Activated CD8-positive, alpha-beta T cell treated with anti-CD3 and anti-CD28 coated beads, Interleukin-2, amount 10 ng/mL, durations not matched to agents 7 days and 5 days (primary cell): ENCODE results near the gene PIEZO2. TPM values are rescaled to one million over a fixed set of nuclear protein-coding genes. Genes with fewer than 3 reads are reported as not detected.
"Not testable (repeated sequence)": the region's sequence is repeated elsewhere in the genome, so short reads cannot be mapped to it uniquely, and the experiment has no call there.

Source experiments
- ATAC-seq: fragments of 150-1000 bp; cut with Tn5 transposase; one replicate; pipeline ENCODE4 v1.10.0; 2021; ENCODE audit warnings: moderate library complexity
- CTCF ChIA-PET: fragments of 350-600 bp; sonication (Branson Sonifier 250); formaldehyde crosslinking; loops from one replicate; lab custom pipeline; 2021; ENCODE audit warnings: antibody characterized with exemption; lab: Charles Lee
- POLR2A ChIA-PET: fragments of 350-600 bp; sonication (Branson Sonifier 250); formaldehyde crosslinking; loops from one replicate; lab custom pipeline; 2021; ENCODE audit warnings: antibody characterized with exemption; lab: Charles Lee
- DNase-seq: peaks from one replicate; pipeline ENCODE4 v3.0.0-alpha.2; 2020
- H3K27ac Mint-ChIP-seq: one replicate; pipeline ENCODE4 v1.8.0; 2021; ENCODE audit warnings: mild to moderate bottlenecking, mixed read lengths
- H3K27me3 Mint-ChIP-seq: one replicate; pipeline ENCODE4 v1.8.0; 2021; ENCODE audit warnings: low read depth, mixed read lengths
- H3K36me3 Mint-ChIP-seq: one replicate; pipeline ENCODE4 v1.8.0; 2021; ENCODE audit warnings: low read depth, mixed read lengths
- H3K4me1 Mint-ChIP-seq: one replicate; pipeline ENCODE4 v1.8.0; 2021; ENCODE audit warnings: low read depth, mixed read lengths
- H3K4me3 Mint-ChIP-seq: one replicate; pipeline ENCODE4 v1.8.0; 2021; ENCODE audit warnings: mild to moderate bottlenecking, mixed read lengths
- H3K9me3 Mint-ChIP-seq: one replicate; pipeline ENCODE4 v1.8.0; 2022; ENCODE audit warnings: mixed read lengths; ENCODE audit not compliant: insufficient read depth
- total RNA-seq, 2 experiments: library from RNA; stranded (reverse); gene quantifications; one replicate each; pipeline ENCODE4 v1.2.3, GENCODE V29; 2021

The PIEZO2 gene
- total RNA-seq, 2 experiments from 2014 or later = not detected

DNA sequence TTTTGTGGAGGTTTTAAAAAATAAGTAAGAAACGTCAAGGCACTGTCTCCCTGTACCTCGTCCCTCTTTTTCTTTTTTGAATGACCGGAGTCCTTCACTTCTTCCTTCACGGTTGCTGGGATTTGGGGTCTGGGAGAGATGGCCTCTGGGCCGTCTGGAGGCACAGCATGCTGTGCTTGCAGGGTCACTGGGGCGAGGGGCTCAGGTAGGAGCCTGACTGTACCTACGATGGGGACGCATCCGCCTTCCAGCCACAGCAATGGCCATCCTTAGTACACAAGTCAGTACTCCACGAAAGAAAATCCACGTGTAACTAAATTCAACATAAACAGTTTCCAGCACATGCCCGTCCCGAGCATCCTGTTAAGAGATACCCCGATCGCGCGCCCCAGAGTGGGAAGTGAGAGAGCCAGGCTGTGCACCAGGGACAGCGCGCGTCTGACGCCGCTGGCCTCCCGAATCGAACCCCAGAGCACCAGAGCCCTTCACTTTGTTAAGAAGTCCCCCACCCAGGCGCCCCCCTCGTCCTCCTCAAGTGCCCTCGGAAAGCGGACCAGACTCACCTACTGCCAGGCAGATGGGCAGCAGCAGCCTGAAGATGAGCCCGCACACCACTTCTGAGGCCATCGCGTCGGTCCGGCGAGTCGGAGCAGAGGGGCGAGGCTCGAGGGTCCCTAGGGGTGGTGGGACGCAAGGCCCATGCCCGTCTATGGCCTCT lies 1.2 kb downstream of the PIEZO2 start:
- ATAC-seq (no peak), DNase-seq (no peak)
- H3K27me3 Mint-ChIP-seq = peaks cover 36% of the 10 kb centered on the region
- no peaks in the 10 kb centered on the region for H3K9me3 Mint-ChIP-seq
- peaks cover 2% of the 10 kb centered on the region for H3K36me3 Mint-ChIP-seq
- H3K27ac Mint-ChIP-seq = peak overlapping the region; percentile 46
- POLR2A ChIA-PET = no interaction called here
- no peak overlapping the region for H3K4me3 Mint-ChIP-seq
- CTCF ChIA-PET = no interaction called here
- no peaks in the 10 kb centered on the region for H3K4me1 Mint-ChIP-seq

DNA sequence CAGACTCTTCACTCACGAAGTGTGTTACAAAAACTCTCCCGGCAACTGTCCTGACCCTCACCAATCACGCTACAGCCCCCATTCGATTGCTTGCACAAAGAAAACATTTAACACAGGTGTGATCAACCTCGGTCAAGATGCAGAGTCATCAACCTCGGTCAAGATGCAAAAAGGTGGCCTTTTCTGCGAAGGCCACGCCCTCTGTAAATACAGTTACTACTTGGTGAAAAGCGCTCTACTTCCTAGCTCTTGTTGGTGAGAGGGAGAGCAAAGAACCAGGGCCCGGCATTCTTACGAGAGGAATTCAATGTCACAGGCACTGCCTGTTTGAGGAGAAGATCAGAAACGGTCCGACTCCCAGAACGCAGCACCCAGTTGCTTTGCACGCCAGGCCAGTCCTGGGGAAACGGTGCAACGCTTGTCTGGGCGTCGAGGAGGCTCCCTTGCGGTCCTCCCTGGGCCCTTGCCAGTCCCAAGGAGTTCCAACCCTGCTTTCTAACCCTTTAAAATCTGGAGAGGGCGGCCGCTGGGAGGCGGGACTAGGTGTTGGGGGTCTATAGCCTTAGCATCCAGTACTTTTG lies 1.9 kb downstream of the PIEZO2 start:
- no peak for ATAC-seq
- peaks cover 36% of the 10 kb centered on the region for H3K27me3 Mint-ChIP-seq
- H3K4me1 Mint-ChIP-seq = no peaks in the 10 kb centered on the region

DNA sequence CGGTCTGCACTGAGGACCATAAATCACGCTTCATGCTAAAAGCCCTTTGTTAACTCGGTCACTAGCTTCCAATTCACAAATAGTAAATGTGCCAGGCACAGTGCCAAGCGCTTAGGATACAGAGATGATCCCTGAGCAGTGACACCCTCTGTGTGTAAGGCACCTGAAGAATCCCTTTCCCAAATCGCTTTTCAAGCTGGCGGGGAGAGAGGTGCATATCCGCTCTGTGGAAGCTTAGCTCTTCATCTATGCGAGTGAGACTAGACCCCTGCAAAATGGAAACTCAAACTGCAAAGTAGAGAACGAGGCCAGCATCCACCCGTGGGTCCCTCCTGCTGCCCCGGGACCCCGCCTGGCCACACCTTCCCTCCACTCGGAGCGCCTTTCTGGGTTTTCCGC lies 2.4 kb downstream of the PIEZO2 start:
- ATAC-seq = no peak
- peaks cover 35% of the 10 kb centered on the region for H3K27me3 Mint-ChIP-seq
- no peaks in the 10 kb centered on the region for H3K9me3 Mint-ChIP-seq
- H3K4me3 Mint-ChIP-seq = no peak overlapping the region
- DNase-seq = no peak
- no peaks in the 10 kb centered on the region for H3K4me1 Mint-ChIP-seq
- CTCF ChIA-PET = no interaction called here
- H3K27ac Mint-ChIP-seq = no peak overlapping the region
- POLR2A ChIA-PET = no interaction called here
- H3K36me3 Mint-ChIP-seq = peaks cover 2% of the 10 kb centered on the region

More for the DNA sequence above, 1.9 kb downstream of the PIEZO2 start:
- DNase-seq = no peak
- Mint-ChIP-seq H3K27ac (no peak overlapping the region), H3K36me3 (peaks cover 2% of the 10 kb centered on the region), H3K4me3 (no peak overlapping the region), H3K9me3 (no peaks in the 10 kb centered on the region)
- CTCF ChIA-PET = no interaction called here
- POLR2A ChIA-PET = no interaction called here

DNA sequence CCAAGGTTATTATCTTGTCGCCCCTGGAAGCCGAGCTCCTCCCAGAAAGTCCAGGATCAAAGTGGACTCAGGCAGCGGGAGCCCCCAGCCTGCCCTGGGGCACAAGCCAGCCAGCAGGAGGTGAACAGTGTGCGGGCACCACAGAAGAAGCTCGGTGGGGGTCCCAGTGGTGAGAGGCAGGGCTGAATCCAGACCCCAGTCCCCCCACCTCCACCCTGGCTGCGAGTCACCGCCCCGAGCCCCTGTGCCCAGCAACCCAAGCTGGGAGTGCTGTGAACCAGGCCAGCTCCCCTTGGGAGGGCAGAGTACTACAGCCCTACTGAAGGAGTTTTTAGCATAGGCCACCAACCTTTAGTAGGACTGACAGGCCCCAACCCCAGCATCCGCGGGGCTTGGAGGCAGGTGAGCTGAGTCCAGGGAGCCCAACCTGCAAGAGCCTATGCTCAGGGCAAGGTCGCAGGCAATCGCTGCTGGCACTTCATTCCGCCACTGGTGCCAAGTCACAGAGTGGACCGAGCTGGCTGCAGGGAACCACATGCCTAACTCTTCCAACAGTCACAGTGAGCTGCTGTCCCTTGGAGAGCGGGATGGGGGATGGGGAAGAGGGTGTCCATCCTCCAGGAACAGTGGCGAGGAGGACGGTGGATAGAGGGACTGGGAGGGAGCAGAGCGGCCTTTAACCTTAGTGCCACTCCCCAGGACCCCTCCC lies 3.0 kb downstream of the PIEZO2 start:
- DNase-seq (no peak), ATAC-seq (no peak)
- Mint-ChIP-seq H3K27ac (no peak overlapping the region), H3K9me3 (no peaks in the 10 kb centered on the region), H3K27me3 (peaks cover 29% of the 10 kb centered on the region), H3K4me1 (no peaks in the 10 kb centered on the region), H3K4me3 (no peak overlapping the region), H3K36me3 (peaks cover 2% of the 10 kb centered on the region)
- CTCF ChIA-PET = no interaction called here
- POLR2A ChIA-PET = no interaction called here

DNA sequence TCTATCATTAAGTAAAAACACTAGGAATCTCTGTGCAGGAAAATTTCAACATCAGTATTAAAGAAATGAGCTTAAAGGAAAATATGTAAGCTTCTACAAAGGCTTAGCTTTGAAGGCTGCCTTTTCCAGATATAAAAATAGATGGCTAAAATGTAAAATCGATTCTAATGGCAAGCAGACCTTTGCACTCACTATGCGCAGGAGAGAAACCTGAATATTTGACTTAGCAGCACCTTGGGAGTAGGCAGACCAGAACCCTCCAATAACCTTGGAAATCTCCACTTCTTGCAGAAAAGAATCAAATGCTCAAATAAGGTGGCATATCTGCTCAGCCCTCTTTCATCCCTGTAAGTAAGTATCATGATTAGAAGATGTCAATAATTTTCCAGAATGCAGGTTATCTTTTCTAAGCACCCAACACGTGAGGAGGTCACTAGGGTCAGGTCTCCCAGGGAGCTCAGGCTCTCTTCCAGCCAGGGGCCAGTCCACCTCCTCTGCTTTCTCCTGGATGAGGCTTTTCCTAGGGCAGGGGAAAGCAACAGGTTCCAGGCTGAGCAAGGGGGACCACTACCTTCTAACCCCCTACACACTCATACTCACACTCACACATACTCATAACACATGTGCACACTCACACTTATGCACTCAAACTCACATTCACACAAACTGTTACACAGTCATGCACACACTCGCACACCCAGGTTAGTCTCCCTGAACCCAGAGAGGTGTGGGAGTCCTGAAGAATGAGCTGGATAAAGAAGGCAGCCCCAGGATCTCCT lies 3.8 kb downstream of the PIEZO2 start:
- no peak for ATAC-seq
- POLR2A ChIA-PET = no interaction called here
- H3K4me1 Mint-ChIP-seq = no peaks in the 10 kb centered on the region
- H3K27ac Mint-ChIP-seq = no peak overlapping the region
- CTCF ChIA-PET = no interaction called here
- peaks cover 2% of the 10 kb centered on the region for H3K36me3 Mint-ChIP-seq
- DNase-seq = no peak
- peaks cover 25% of the 10 kb centered on the region for H3K27me3 Mint-ChIP-seq
- no peak overlapping the region for H3K4me3 Mint-ChIP-seq
- H3K9me3 Mint-ChIP-seq = no peaks in the 10 kb centered on the region

DNA sequence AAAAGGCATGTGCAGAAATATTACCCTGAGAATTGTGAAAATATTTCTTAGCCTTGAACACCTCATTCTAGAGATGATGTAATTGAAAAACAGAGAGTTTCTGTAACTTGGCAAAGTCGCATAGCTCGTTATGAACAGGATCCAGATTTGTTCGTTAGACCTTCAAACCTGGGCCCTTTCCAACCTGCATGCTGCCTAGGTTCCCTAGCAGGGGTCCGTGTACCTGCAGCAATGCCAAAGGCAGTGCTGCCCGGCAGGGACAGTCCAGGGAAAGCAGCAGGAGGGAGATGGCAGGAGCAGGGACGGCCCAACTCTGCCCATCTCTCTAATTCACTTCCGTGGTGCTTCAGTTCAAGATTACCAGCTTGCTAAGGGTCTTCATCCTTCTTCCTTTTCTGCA lies 12.0 kb downstream of the PIEZO2 start:
- H3K36me3 Mint-ChIP-seq = no peaks in the 10 kb centered on the region
- no peaks in the 10 kb centered on the region for H3K27me3 Mint-ChIP-seq
- H3K4me3 Mint-ChIP-seq = no peak overlapping the region
- no peaks in the 10 kb centered on the region for H3K9me3 Mint-ChIP-seq
- H3K4me1 Mint-ChIP-seq = no peaks in the 10 kb centered on the region
- no peak for DNase-seq
- POLR2A ChIA-PET = no interaction called here
- CTCF ChIA-PET = no interaction called here
- no peak overlapping the region for H3K27ac Mint-ChIP-seq
- no peak for ATAC-seq

DNA sequence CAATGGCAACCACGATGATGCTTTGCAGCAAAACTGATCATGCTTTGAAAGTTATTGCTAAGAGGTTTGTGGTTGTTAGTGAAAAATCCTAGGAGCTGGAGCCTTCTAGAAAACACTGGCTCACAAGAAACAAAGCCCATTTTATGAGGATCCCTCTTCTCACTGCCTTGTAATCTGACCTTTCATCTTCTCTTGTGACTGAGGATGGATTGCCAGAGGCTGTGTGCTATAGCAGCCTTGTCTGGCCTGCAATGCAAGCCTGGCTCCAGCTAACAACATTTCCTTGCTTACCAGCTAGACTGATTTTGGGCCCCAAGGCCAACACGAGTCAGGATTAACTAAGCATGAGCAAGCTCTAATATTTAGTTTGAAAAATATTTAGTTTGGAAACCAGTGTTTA lies 13.1 kb downstream of the PIEZO2 start:
- ATAC-seq (no peak), DNase-seq (no peak)
- no peaks in the 10 kb centered on the region for H3K4me1 Mint-ChIP-seq
- no peak overlapping the region for H3K4me3 Mint-ChIP-seq
- ChIA-PET POLR2A (no interaction called here), CTCF (no interaction called here)
- H3K27ac Mint-ChIP-seq = no peak overlapping the region
- no peaks in the 10 kb centered on the region for H3K27me3 Mint-ChIP-seq
- no peaks in the 10 kb centered on the region for H3K9me3 Mint-ChIP-seq
- H3K36me3 Mint-ChIP-seq = no peaks in the 10 kb centered on the region

DNA sequence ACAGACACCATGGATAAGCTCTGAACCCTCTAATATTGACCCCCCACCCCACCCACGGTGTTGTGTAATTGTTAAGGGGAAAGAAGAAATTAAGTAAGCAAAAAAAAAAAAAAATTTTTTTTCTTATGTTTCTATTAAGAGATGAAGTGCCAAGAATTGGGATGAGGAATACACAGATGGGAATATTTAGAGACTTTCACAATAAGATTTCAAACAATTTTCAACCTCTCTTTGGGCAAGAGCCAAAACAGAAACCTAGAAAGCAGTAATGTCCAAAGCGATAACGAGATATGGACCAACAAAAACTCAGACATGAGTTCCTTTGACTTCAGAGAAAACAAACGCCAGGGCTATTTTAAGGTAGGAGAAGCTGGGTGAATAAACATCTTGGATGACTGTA lies 14.4 kb downstream of the PIEZO2 start:
- CTCF ChIA-PET = no interaction called here
- no peak overlapping the region for H3K4me3 Mint-ChIP-seq
- no peak overlapping the region for H3K27ac Mint-ChIP-seq

DNA sequence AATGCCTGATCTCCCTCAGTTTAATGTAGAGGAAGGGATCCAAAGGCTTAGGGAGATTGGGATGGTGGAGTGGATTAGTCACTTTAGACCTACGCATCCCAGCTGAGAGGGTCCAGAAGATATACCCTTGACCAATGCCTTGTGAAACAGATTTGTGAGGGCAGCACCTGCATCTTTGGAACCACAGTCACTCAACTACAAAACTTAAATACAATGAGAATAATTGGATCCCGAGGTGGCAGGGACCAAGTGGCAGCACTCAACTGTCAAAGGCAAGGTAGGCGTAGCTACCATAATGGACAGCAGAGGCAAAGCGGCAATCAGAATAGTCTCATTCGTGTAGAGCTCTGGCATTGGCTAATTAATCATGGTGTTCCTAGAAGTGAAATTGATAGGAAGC lies 20.3 kb downstream of the PIEZO2 start:
- CTCF ChIA-PET, H3K9me3 Mint-ChIP-seq, POLR2A ChIA-PET, H3K36me3 Mint-ChIP-seq, H3K4me3 Mint-ChIP-seq, H3K27ac Mint-ChIP-seq, DNase-seq, H3K4me1 Mint-ChIP-seq, ATAC-seq, H3K27me3 Mint-ChIP-seq: not testable (repeated sequence)

More for the DNA sequence above, 14.4 kb downstream of the PIEZO2 start:
- no peaks in the 10 kb centered on the region for H3K4me1 Mint-ChIP-seq
- ATAC-seq (no peak), DNase-seq (no peak)
- H3K36me3 Mint-ChIP-seq = no peaks in the 10 kb centered on the region
- H3K9me3 Mint-ChIP-seq = no peaks in the 10 kb centered on the region
- H3K27me3 Mint-ChIP-seq = no peaks in the 10 kb centered on the region
- POLR2A ChIA-PET = no interaction called here

DNA sequence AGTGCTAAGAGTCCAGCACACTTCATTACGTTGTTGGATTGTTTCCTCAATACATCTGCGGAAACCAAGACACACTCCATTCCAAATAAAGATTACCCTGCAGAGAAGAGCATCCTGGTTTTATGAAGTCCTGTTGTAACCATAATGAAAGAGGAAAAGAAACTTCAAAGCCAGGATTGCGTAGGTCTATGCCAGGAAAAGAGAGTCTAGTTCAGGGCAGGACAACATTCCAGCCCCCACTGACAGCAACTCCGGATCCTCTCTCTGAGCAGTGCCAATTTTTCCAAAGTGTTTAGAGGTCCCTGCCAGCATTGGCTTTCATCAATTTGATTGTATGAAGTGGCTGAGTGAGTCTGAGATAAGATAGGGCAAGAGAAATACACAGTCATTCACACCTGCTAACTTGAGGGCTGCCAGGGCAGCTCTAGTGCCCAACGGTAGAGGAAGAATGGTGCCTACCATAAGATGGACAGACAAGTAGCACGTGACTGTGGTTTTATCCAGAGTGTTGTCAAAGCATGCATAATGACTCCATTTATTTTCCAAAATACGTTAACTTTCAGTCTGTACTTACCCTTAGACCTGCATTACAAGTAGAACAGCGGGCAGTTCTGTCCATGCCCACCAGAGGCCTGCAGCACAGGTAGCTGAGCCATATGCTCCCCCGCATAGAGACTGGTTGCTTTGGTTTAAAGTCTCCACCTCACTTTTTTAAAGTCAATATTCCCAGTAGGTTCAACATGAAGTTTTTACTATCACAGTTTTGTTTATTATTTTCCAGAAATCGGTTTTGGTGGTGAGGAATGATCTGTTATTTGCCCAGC lies 23.7 kb downstream of the PIEZO2 start:
- no peak for DNase-seq
- no peak overlapping the region for H3K4me3 Mint-ChIP-seq
- no peak overlapping the region for H3K27ac Mint-ChIP-seq
- H3K36me3 Mint-ChIP-seq = no peaks in the 10 kb centered on the region
- no peak for ATAC-seq
- H3K27me3 Mint-ChIP-seq = no peaks in the 10 kb centered on the region
- ChIA-PET POLR2A (interaction anchor here (0.6 kb wide), 1 partner anchor 813 kb away, joined by 3 read pairs; no protein-coding TSS in a partner anchor), CTCF (no interaction called here)
- no peaks in the 10 kb centered on the region for H3K4me1 Mint-ChIP-seq
- no peaks in the 10 kb centered on the region for H3K9me3 Mint-ChIP-seq

DNA sequence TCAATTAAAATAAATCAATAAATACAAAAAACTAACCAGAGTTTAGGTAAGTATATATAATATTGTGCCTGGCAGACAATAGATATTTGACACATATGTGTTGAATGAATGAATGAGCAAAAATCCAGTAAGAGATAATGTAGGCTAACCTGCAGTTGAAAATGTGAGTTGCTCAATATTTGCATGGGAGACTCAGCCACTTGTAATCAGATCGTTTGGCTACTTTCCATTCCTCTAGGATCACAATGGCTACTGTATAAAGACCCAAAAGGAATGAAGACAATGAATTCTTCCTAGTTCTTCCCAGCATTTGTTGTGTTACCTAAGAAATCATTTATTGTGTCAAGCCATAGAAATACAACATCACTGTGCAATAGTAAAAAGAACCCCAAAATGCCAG lies 25.3 kb downstream of the PIEZO2 start:
- ChIA-PET POLR2A (no interaction called here), CTCF (no interaction called here)
- Mint-ChIP-seq H3K27me3 (no peaks in the 10 kb centered on the region), H3K36me3 (no peaks in the 10 kb centered on the region), H3K27ac (no peak overlapping the region), H3K9me3 (no peaks in the 10 kb centered on the region), H3K4me1 (no peaks in the 10 kb centered on the region), H3K4me3 (no peak overlapping the region)
- ATAC-seq (no peak), DNase-seq (no peak)
